HFFc6 (cell line): Measurements from ENCODE around the gene CELSR1. TPM values are rescaled to one million over a fixed set of nuclear protein-coding genes. Genes with fewer than 3 reads are reported as not detected.

Source experiments
- DNase-seq: peaks from one replicate; pipeline ENCODE4 v3.0.0-alpha.2; 2018
- H3K27ac Mint-ChIP-seq: 2 replicates; pipeline ENCODE4 v1.8.0; 2020; ENCODE audit warnings: mild to moderate bottlenecking, mixed read lengths
- H3K27me3 Mint-ChIP-seq: 2 replicates; pipeline ENCODE4 v1.8.0; 2021; ENCODE audit warnings: mild to moderate bottlenecking, moderate library complexity, mixed read lengths; ENCODE audit not compliant: insufficient read depth
- H3K36me3 Mint-ChIP-seq: 2 replicates; pipeline ENCODE4 v1.8.0; 2021; ENCODE audit warnings: low read depth, mixed read lengths
- H3K4me1 Mint-ChIP-seq: 2 replicates; pipeline ENCODE4 v1.8.0; 2020; ENCODE audit warnings: low read depth, mixed read lengths
- H3K4me3 Mint-ChIP-seq: 2 replicates; pipeline ENCODE4 v1.8.0; 2020; ENCODE audit warnings: mild to moderate bottlenecking, moderate library complexity, mixed read lengths
- H3K9me3 Mint-ChIP-seq: 2 replicates; pipeline ENCODE4 v1.8.0; 2020; ENCODE audit warnings: mild to moderate bottlenecking, mixed read lengths
- total RNA-seq, 6 experiments: library from RNA; stranded (reverse); fragmentation: NEBNext Ultra II Directional; extraction: Animal tissue kit (Norgen Biotek cat#: 25700); gene quantifications; 2 replicates in 1 of 6; 3 replicates in 5 of 6; pipeline ENCODE4 v1.2.3, GENCODE V29; 2021
- TF ChIP-seq, protein P1 (sequence below): fragments of 200-600 bp; sonication (generic); IDR thresholded peaks from 2 replicates; pipeline ENCODE4 v1.5.0; 2021; ENCODE audit warnings: antibody characterized with exemption, mild to moderate bottlenecking

Gene CELSR1
- total RNA-seq, 6 experiments from 2014 or later = 4.7 to 8.2 (median 6.5) TPM

DNA sequence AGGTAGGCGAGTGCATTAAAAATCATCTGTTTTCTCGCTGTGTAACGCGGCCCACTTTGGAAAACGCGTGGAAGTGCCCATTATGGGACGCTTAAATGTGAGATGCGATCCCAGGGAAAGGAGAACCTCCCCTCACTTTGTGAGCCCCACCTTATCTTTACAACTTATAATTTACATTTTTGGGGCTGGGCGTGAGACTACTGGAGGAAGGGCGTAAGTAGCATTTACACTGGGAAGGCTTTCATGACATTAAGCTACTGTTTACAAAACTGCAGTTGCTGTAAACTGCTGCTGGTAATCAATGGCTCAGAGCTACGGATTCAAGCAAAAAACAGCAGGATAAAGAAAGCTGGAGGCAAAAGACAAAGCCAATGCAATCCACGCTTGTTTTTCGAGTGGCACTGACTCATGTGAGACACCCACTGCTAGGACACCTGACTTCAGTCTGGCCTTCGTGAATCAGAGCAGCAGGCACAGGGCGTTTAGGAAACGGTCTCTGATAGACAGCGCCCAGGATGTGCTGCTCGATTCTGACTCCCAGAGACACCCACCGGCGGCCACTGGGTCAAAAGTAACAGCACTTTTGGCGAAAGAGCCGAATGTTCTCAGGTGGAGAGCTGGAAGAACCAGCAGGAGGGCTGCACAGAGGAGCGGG is 123.6 kb downstream of the CELSR1 start:
- TF ChIP-seq, protein P1, sequence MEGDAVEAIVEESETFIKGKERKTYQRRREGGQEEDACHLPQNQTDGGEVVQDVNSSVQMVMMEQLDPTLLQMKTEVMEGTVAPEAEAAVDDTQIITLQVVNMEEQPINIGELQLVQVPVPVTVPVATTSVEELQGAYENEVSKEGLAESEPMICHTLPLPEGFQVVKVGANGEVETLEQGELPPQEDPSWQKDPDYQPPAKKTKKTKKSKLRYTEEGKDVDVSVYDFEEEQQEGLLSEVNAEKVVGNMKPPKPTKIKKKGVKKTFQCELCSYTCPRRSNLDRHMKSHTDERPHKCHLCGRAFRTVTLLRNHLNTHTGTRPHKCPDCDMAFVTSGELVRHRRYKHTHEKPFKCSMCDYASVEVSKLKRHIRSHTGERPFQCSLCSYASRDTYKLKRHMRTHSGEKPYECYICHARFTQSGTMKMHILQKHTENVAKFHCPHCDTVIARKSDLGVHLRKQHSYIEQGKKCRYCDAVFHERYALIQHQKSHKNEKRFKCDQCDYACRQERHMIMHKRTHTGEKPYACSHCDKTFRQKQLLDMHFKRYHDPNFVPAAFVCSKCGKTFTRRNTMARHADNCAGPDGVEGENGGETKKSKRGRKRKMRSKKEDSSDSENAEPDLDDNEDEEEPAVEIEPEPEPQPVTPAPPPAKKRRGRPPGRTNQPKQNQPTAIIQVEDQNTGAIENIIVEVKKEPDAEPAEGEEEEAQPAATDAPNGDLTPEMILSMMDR = no peak
- no peak overlapping the region for H3K4me3 Mint-ChIP-seq
- peaks cover 16% of the 10 kb centered on the region for H3K27me3 Mint-ChIP-seq
- no peak for DNase-seq
- no peaks in the 10 kb centered on the region for H3K9me3 Mint-ChIP-seq
- H3K27ac Mint-ChIP-seq = no peak overlapping the region
- no peaks in the 10 kb centered on the region for H3K36me3 Mint-ChIP-seq
- H3K4me1 Mint-ChIP-seq = no peaks in the 10 kb centered on the region

DNA sequence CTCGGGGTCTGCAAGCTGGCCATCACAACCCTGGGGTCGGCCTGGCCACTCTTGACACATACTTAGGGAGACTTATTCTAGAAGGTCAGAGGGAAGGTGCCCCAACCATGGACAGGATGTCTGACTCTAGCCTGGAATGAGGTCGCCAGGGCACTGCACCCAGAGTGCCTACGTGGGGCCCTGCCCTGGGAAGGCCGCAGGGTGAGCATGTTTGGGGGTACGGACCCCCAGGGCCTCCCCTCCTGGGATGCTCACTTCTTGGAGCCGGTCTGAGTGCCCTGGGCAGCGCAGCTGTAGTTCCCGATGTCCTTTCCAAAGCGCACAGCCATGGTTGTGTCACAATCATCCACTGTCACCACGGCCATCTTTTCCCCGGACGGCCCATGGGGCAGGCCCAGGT is 126.1 kb downstream of the CELSR1 start:
- Mint-ChIP-seq H3K27ac (no peak overlapping the region), H3K9me3 (no peaks in the 10 kb centered on the region), H3K4me1 (no peaks in the 10 kb centered on the region), H3K4me3 (no peak overlapping the region), H3K36me3 (no peaks in the 10 kb centered on the region), H3K27me3 (peaks cover 20% of the 10 kb centered on the region)
- TF ChIP-seq, protein P1 = no peak
- DNase-seq = no peak

DNA sequence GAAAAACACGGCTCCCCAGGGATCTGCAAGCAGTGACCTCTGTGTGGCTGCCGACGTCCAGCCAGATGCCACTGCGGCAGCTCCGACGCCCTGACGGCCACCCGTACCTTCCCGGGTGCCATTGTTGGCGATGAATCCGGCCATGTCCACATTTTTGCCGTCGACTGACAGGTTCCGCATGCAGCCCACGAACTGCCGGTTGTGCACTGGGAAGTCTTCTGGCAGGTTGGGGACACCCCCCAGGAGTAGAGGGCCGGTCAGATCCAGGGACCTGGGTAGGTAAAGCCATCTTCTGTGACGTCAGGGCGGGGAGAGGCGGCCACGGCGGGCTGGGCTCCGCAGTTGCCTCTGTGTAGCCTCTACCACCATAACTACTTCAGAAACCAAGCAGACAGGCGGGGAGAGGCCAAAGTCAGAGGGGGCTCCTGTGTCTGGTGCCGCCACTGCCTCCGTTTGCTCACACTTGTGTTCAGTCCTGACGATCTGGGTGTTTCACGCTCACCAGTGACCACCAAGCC is 127.1 kb downstream of the CELSR1 start:
- Mint-ChIP-seq H3K27me3 (peaks cover 14% of the 10 kb centered on the region), H3K4me1 (no peaks in the 10 kb centered on the region), H3K36me3 (no peaks in the 10 kb centered on the region), H3K27ac (no peak overlapping the region), H3K9me3 (no peaks in the 10 kb centered on the region), H3K4me3 (no peak overlapping the region)
- TF ChIP-seq, protein P1 = no peak
- DNase-seq = no peak

DNA sequence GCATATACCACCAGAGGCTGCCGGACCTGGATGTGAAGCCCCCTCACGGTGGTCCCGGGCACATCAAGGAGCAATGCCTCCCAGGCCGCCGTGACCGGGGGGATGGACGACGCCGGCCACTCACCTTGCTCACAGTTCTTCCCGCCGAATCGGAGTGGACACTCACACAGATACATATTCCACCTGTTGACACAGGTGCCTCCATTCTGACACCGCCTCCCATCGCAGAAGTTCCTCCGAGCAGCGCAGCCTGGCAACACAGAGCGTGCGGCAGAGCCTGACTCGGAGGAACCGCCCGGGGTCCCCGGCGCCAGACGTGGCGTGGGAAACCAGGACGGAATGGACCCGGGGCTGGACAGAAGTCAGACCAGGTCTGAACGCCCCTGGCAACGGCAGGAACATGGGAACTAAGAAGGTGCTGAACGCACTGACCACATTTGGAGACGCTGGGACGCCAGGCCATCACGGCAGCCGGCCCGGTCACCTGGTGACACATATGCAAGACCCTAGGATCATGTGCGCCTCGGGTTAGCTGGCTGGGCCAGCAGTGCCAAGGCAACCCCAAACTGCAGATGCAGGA is 127.7 kb downstream of the CELSR1 start:
- Mint-ChIP-seq H3K27me3 (peaks cover 14% of the 10 kb centered on the region), H3K27ac (no peak overlapping the region), H3K9me3 (no peaks in the 10 kb centered on the region), H3K4me3 (no peak overlapping the region), H3K4me1 (no peaks in the 10 kb centered on the region), H3K36me3 (no peaks in the 10 kb centered on the region)
- DNase-seq = no peak
- TF ChIP-seq, protein P1 = no peak

DNA sequence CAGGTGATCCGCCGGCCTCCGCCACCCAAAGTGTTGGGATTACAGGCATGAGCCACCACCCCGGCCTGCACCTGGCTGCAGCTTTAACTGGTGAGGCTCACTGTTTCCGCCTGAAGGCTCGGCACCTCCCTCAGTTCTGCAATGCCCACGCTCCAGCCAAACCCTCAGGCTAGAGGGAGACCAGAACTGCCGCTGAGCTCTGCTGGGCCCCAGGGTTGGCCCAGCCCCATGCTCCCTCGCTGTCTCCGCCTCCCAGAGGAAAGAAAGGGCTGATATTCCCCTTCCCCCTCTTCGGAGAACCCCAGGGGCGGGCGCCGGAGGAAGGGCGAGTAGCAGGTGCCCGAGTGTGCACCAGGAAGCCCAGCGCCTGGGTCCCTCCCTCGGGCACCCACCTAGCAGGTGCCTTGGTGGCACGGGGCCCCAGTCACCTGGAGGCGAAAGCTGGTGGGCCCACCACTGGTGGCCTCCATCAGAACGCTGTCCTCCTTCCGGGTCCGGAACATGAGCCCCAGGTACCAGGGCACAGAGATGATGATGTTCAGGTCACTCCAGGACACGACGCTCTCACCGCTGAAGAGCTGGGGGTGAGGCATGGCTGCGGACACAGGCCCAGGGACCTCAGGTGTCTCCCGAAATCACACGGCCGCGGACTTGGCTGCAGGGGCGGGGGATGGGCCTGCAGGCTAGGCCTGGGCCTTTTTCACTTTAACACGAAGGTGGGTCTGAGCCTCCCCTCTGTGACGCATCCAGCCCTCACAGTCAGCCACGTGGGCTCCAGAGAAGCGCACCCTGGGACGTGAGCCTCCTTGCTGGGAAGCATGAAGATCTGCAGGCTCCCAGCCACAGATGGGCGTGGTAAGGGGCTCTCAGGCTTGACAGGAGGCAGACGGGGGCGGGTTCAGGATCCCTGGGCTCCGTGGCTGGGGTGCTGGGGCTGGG is 128.6 kb downstream of the CELSR1 start:
- Mint-ChIP-seq H3K27ac (no peak overlapping the region), H3K4me3 (no peak overlapping the region), H3K4me1 (no peaks in the 10 kb centered on the region), H3K36me3 (no peaks in the 10 kb centered on the region), H3K27me3 (peaks cover 14% of the 10 kb centered on the region), H3K9me3 (no peaks in the 10 kb centered on the region)
- DNase-seq = no peak
- TF ChIP-seq, protein P1 = no peak
